Hypothalamus (tissue), 51 donors: ENCODE measurements around the gene XPO6.

Experiments
- DNase-seq, 51 donors: peaks; one replicate each; lab custom pipeline; 2025; lab: John Stamatoyannopoulos, UW

Gene XPO6

GRCh38 chr16:28158136-28158535 lies 53.6 kb downstream of the XPO6 start:
- no peak for DNase-seq

DNA sequence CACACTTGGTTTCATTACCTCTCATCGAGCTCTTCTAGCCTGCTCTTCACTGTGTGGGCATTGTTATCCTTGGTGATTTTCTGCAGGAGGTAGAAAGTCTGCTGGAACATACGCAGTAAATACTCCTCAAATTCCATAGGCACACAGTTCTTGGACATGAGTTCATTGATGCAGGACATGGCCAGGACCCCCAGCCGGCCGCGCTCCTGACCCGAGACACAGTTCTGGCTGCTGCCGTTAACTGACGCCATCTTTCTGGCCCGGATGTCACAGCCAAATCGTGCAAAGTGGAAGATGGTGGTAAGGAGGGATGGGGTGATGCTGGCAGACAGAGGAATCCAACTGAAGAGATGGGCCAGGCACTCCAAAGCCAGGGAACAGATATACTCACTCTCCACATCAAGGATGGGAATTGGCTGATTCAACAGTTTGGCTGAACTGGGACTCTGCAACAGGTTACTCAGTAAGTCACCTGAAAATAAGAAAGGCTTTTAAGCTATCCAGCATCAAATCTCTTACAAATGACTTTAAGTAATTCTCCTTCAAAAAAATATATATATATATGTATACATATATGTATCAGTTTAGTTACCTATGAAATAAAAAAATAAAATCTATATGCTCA lies 55.6 kb downstream of the XPO6 start:
- DNase-seq: no peak

- no peak for DNase-seq
Measured at GRCh38 chr16:28155293-28155692, 56.5 kb downstream of the XPO6 start.

DNA sequence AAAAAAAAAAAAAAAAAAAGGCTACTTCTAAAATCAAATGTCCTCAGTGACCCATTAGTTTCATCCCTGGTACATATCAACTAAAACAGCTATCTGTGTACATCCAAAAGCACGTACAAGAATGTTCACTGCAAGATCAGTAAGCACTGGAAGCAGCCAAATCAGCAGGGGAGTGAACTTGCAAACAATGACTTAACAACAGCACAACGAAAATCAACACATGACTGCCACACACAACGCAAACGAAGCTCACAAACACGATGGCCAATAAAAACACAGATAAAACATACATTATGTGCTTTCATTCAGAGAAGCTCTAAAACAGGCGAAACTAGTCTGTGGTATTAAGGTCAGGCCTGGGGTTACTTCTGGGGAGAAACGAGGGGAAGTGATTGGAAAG lies 60.6 kb downstream of the XPO6 start:
- no peak for DNase-seq

DNA sequence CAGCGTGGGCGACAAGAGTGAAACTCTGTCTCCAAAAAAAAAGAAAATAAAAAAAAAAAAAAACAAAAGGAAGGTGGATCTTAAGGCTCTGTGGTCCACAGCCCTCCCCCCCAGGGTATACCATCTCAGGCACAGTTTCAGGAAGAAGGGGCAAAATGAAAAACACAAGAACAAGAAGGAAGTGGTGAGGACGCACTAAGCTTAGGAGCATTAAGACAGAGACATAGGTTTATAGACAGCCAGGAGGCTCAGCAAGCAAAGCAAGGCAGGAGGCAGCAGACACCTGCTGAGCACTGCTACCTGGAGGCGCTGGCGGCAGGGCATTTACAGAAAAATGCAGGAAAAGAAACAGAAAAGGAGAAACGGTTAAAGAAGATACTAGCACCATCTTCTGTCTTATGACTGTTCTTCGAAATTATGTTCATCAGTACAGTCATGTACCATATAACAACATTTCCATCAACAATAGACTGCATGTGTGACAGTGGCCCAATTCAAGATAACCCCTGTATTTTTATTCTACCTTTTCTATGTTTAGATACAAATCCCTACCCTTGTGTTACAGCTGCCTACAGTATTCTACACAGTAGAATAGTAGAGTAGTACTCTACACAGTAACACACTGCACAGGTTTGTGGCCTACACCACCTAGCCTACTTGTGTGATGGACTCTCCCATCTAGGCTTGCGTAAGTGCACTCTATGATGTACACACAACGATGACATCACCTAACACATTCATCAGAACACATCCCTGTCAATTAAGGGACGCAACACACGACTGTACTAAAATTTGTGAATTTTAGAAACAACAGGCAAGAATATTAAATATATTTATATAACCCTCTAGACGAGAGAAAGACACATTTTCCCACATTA lies 62.5 kb downstream of the XPO6 start:
- DNase-seq: no peak

GRCh38 chr16:28146536-28146935 lies 65.2 kb downstream of the XPO6 start:
- no peak for DNase-seq

DNA sequence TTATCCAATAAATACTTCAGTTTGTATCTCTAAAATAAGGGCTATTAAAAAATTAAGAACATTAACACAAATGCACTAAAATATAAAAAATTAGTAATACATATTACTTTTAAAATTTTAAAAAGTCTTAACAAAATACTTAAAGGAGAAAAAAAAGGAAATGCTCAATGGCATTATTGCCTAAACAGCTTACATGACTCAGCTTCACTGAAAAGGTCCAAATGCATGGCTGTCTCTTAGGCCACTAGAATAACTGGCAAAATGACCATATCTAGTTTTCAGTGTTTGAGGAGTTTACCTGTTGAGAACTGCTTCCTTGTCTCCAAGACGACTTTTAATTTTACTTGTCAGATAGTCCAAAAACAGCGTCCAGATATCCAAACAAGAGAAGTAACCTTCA lies 66.0 kb downstream of the XPO6 start:
- no peak for DNase-seq

- no peak for DNase-seq
Measured at GRCh38 chr16:28140788-28141618, 70.8 kb downstream of the XPO6 start.

- no peak for DNase-seq
Measured at GRCh38 chr16:28139530-28139929, 72.2 kb downstream of the XPO6 start.

GRCh38 chr16:28136751-28137434 lies 74.9 kb downstream of the XPO6 start:
- DNase-seq: peak in 31 of 51 donors; percentile 1 to 76 (median 27)

DNA sequence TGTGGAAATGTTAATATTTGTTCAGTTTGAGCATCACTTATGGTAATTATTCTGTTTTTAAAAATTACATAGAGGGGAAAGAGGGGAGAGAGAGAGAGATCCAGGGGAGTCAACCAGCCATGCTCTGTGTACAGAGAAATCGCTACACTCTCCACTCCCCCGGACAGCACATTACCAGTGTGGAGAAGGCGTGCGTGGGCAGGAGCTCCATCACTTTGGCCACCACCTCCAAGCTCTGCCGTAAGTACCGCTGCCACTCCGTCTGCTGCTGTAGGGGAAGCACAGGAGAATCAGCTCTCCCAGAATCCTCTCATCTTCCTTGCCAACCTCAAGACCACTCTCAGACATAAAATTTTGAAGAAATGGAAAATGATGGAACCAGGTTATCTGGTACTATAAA lies 78.1 kb downstream of the XPO6 start:
- DNase-seq: no peak

DNA sequence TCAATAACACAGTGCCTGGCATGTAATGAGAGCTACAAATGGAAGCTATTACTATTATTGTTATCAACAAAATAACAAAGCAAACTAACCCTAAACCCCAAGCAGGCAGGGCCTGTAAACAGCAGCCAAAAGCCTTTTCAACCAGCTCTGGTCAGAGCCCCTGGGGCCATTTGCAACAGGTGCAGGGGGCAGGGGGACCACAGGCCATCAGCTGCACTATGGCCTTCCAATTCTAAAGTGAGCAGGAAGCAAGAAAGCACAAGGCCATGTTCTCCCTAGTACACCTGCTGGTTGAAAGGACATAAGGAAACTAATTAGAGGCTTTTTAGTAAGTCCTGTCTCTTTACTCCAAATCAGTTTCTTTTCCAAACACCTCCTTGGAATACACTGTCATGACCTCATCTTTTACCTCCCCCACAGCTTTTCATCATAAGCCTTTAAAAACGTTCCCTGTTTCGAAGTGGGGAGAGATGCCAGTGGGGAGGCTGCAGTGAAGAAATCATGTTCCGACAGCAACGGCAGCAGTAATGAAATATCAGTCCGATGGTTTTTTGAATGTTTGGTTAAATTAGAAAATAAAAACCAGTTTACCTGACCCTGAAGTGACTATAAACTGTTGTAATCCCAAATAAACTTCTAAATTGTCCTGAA lies 79.9 kb downstream of the XPO6 start:
- DNase-seq: peak in 1 of 51 donors; percentile 10

GRCh38 chr16:28131181-28131580 lies 80.6 kb downstream of the XPO6 start:
- DNase-seq: no peak

DNA sequence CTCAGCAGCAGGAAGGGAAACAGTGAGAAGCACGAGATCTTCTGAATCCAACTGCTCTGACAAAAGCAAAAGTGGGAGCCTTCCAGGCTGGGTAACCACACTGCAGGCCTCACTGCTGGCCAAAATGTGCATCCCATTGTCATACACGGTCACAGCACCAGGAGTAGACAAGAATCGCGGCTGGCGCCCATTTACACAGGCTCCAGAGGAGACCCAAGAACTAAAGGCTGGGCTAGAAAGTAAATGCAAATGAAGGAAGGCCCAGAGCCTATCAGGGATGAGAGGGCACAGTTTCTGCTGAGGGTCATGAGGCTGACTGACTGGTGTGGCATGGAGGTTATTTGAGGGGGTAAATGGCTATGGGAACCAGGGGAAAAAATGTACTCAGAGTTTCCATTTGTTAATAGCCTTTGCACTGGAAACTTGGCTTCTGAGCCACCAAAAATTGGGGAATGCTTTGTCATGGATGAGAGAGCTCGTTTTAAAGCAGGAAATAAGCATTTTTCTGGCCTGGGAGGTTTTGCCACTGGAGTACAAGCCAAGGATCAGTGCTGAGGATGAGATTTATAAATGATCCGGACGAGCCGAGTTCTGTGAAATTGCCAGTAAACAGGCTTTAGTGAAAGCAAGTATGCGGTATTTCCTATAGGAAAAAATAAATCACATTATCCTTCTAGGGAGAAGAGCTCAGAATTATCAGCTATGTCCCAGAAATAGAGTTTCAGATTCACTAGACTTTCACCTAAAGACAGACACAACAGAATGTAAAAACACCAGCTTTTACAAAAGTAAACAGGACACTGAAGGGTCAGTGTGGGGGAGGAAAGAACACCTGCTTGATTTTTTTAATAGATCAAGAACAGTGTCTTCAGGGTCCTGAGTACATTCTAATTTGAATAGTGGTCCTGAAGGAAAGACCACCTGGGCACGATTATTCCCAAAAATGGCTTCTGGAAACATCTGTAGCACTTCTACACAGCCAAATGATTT lies 81.4 kb downstream of the XPO6 start:
- no peak for DNase-seq

GRCh38 chr16:28126684-28127620 lies 84.8 kb downstream of the XPO6 start:
- no peak for DNase-seq

DNA sequence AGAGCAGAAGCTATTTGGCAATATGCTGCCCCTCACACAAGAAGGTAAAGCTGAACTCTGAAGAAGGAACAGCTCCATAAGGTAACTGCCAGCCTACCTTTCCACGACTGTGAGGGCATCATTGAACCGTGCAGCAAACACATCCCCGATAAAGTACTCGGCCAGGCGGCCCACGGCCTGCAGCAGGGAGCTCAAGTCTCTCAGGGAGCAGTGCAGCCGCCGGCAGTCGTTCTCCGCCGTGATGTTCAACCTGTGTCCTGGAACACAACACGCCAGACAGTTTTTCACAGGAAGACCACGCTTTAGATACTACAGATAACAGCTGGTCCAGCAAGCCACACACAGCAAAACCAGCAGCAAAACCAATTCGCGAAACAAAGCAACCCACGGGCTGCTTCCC lies 86.2 kb downstream of the XPO6 start:
- no peak for DNase-seq

GRCh38 chr16:28121527-28121926 lies 90.2 kb downstream of the XPO6 start:
- DNase-seq: no peak

DNA sequence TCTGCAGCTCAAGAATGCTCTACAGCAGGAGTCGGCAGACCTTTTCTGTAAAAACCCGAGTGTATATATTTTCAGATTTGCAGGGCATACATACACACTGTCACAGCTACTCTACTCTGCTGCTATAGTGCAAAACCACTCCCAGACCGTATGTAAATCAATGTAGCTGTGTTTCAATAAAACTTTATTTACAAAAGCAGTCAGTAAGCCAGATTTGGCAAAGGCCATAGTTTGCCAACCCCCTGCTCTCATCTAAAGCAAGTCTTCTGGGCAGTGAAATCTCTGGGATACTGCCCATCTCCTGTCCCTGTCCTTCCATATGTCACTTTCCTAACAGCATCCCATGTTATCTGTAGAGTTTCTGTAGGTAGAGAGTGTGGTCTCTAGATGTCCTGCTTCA lies 91.0 kb downstream of the XPO6 start:
- no peak for DNase-seq
